Measurements from ENCODE around the gene FBXL2. TPM values are rescaled to one million over a fixed set of nuclear protein-coding genes. Genes with fewer than 3 reads are reported as not detected.

The FBXL2 gene
- total and polyA plus RNA-seq, 2 of the 8 experiments (the other 6 are each of a cell fraction or from before 2014, with no cell fraction given) = 3.1 to 5.4 TPM

DNA sequence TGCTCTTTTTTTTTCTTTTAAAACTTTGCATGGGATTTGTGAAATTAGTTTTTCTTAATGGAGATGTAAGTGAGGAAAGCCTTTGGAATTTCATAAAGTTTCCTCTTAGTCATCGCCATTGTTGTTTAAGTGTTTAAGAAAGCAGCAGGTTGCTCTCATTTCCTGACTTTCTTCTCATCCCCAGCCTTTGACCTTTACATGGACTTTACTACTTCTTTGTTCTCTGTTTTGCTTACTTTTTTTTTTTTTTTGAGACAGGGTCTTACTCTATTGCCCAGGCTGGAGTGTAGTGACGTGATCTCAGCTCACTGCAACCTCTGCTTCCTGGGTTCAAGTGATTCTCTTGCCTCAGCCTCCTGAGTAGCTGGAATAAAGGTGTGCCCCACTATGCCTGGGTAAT, 38.6 kb downstream of the FBXL2 start:
- POLR2A ChIA-PET (ENCODE audit: partially characterized antibody) = no interaction called here
- Histone ChIP-seq H3K18ac (ENCODE audit: extremely low read depth, low read length) (no peak overlapping the region), H3K27me3 (replicated peaks in 1 of 4; ENCODE audit: control insufficient read depth in 3 of 4, extremely low read depth in 1 of 4, insufficient read depth in 3 of 4, low read length in 3 of 4) (no peaks in the 10 kb centered on the region), H4K5ac (ENCODE audit: insufficient read length, low read depth, low read length) (no peak overlapping the region), H2BK120ac (replicated peaks; ENCODE audit: low read depth, low read length) (no peak overlapping the region), H3K4ac (replicated peaks; ENCODE audit: insufficient read length, low read depth, low read length) (no peak overlapping the region), H3K36me3 (ENCODE audit: control insufficient read depth in 2 of 4, insufficient read depth in 4 of 4, low read length in 3 of 4) (no peaks in the 10 kb centered on the region), H2AK5ac (ENCODE audit: low read depth, low read length) (no peak overlapping the region), H3K4me3 (ENCODE audit: extremely low read depth in 1 of 4, insufficient read depth in 2 of 4, low read depth in 3 of 4, low read length in 4 of 4) (no peak overlapping the region), H3K79me1 (ENCODE audit: low read depth, low read length) (no peaks in the 10 kb centered on the region), H3K79me2 (ENCODE audit: control insufficient read depth in 1 of 2, insufficient read depth in 2 of 2, low read length in 2 of 2) (no peaks in the 10 kb centered on the region), H3K4me1 (replicated peaks in 1 of 4; ENCODE audit: control insufficient read depth in 3 of 4, insufficient read depth in 4 of 4, low read length in 3 of 4) (no peaks in the 10 kb centered on the region; a peak in 1 of 7 replicates), H3K27ac (ENCODE audit: low read depth, low read length) (no peak overlapping the region), H2BK12ac (ENCODE audit: low read depth, low read length) (no peak overlapping the region), H4K91ac (replicated peaks; ENCODE audit: insufficient read length, low read length) (no peak overlapping the region), H2BK20ac (ENCODE audit: low read length) (no peak overlapping the region), H4K20me1 (replicated peaks in 1 of 2; ENCODE audit: control insufficient read depth in 1 of 2, insufficient read depth in 2 of 2, low read length in 2 of 2) (no peaks in the 10 kb centered on the region), H3K56ac (replicated peaks; ENCODE audit: insufficient read length, low read depth, low read length) (no peak overlapping the region), H3K4me2 (ENCODE audit: insufficient read depth in 1 of 2, low read depth in 2 of 2, low read length in 2 of 2) (no peak overlapping the region), H2BK15ac (ENCODE audit: low read length) (no peak overlapping the region), H3K9ac (replicated peaks in 1 of 4; ENCODE audit: extremely low read depth in 1 of 4, low read depth in 3 of 4, low read length in 3 of 4) (no peak overlapping the region), H3K23me2 (ENCODE audit: low read depth, low read length) (no peaks in the 10 kb centered on the region), H2AFZ (ENCODE audit: low read length) (no peak overlapping the region), H4K8ac (ENCODE audit: extremely low read depth, insufficient read depth, low read length) (no peak overlapping the region), H2BK5ac (ENCODE audit: low read depth, low read length) (no peak overlapping the region), H3K9me3 (ENCODE audit: insufficient read depth in 2 of 2, low read depth in 1 of 2, low read length in 1 of 2) (no peaks in the 10 kb centered on the region), H3K14ac (ENCODE audit: insufficient read length) (no peak overlapping the region), H3K23ac (ENCODE audit: insufficient read length) (no peak overlapping the region)
- FAIRE-seq (no peak), DNase-seq (ENCODE audit: low read depth in 1 of 2, low spot score in 2 of 2) (no peak)
- 89% methylated on average over 2 of the region's 2 CpGs; no CpG with 5 or more reads in 1 of the 2 experiments for WGBS, 2 experiments (ENCODE audit: extremely low coverage in 1 of 2, insufficient coverage in 1 of 2, insufficient read length in 1 of 2, insufficient replicate concordance in 2 of 2, low coverage in 1 of 2, low lambda C conversion rate in 2 of 2, missing lambda C conversion rate in 1 of 2)
- CTCF ChIA-PET (ENCODE audit: partially characterized antibody) = no interaction called here
- TF ChIP-seq SP4 (IDR thresholded peaks at IDR 0.05; ENCODE audit: low read length) = no peak
- TF ChIP-seq SIRT6 (IDR thresholded peaks at IDR 0.05; ENCODE audit: low read length) = no peak
- no peak for TF ChIP-seq EGR1 (IDR thresholded peaks at IDR 0.05; ENCODE audit: borderline replicate concordance, low read depth, low read length)

Data from H1 (cell line).